ENCODE measurements around the gene MED25. TPM values are rescaled to one million over a fixed set of nuclear protein-coding genes. Genes with fewer than 3 reads are reported as not detected.

The MED25 gene
- total and polyA plus RNA-seq, 4 experiments from 2014 or later, result 10.7 to 48.8 (median 32.4) TPM

DNA sequence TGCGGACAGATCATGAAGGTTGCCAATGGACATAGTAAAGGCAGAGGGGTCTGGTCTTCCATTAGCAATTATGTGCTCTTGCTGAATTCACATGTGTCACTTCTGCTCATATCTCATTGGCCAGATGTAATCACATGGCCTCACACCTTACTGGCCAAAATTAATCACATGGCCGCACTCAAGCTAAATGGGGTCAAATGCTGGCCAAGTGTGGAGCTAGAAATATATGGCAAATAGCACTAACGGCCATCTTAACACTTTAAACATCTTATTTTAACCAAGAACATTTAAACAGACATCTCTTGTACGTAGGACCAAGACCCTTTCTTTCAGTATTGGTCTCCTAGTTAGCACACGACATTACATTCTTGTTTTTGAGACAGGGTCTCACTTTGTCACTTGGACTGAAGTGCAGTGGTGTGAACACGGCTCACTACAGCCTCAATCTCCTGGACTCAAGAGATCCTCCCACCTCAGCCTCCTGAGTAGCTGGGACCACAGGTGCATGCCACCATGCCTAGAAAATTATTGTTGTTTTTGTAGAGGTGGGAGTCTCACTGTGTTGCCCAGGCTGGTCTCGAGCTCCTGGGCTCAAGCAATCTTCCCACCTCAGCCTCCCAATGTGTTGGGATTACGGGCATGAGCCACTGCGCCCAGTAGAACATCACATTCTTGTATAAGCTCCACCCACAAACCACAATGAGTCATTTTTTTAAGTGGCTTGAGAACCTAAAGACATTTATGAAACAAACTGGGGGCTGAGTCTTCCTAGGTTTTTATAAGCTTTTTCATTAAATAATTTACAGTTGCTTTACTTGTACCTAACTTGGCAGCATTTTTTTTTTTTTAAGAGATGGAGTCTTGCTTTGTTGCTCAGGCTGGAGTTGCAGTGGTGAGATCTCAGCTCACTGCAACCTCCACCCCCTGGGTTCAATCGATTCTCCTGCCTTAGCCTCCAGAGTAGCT is 29.9 kb downstream of the MED25 start:
- Histone ChIP-seq H3K9me3 (ENCODE audit: control insufficient read depth in 1 of 2, low read length in 2 of 2) (no peaks in the 10 kb centered on the region), H3K36me3 (ENCODE audit: insufficient read depth, low read length) (no peaks in the 10 kb centered on the region), H3K4me3 (ENCODE audit: low read length in 2 of 2) (no peak overlapping the region), H3K27me3 (ENCODE audit: insufficient read depth, low read length) (no peaks in the 10 kb centered on the region), H3K27ac (ENCODE audit: low read depth, low read length) (no peak overlapping the region), H3K4me1 (ENCODE audit: insufficient read depth, low read length) (peaks cover 33% of the 10 kb centered on the region)
- Mint-ChIP-seq H3K9me3 (peaks cover 0 to 5% (median 0%) of the 10 kb centered on the region in 8 donors), H3K4me3 (peak overlapping the region in 7 of 8 donors; percentile 5 to 51 (median 9)), H3K4me1 (peaks cover 27 to 42% (median 33%) of the 10 kb centered on the region in 4 donors), H3K27me3 (no peaks in the 10 kb centered on the region), H3K36me3 (peaks cover 0 to 13% of the 10 kb centered on the region in 2 donors), H3K27ac (peak overlapping the region in 5 of 7 donors; percentile 6 to 75 (median 30))
- ChIA-PET POLR2A (ENCODE audit: partially characterized antibody) (interaction anchor here (1.2 to 12.2 kb wide), 6 partner anchors 13 to 183 kb away, joined by 4 to 173 read pairs (median 8); partner anchors contain the start of genes AKT1S1, BCL2L12, IRF3 and MED25), CTCF (ENCODE audit: partially characterized antibody) (interaction anchor here (0.6 to 1.5 kb wide), 3 partner anchors 29 to 968 kb away, joined by 3 to 5 read pairs (median 3); no protein-coding TSS in a partner anchor)
- intact Hi-C loops (cut with micrococcal nuclease), result no loop called here
- DNase-seq, result peak in 3 of 5 donors; percentile 28 to 50 (median 31)

DNA sequence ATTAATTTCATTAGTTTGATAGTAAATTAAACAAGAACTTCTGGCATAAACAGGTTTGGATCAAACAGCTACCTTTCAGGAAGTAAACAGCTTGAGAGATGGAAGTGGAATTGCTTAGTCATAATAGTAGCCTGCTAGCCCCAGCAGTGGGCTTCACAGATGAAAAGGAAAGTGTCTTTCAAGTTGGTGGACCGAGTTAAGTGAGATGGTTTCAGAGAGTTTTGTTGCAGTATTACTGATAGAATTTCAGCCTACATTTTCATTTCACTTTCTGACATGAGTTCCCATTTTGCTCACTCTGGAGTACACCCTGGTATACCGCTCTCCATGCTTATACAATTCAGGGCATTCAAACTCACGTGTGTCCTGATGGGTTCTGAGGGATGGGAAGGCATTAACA is 30.8 kb downstream of the MED25 start:
- Histone ChIP-seq H3K36me3 (ENCODE audit: insufficient read depth, low read length) (no peaks in the 10 kb centered on the region), H3K4me3 (ENCODE audit: low read length in 2 of 2) (no peak overlapping the region), H3K27ac (ENCODE audit: low read depth, low read length) (no peak overlapping the region), H3K27me3 (ENCODE audit: insufficient read depth, low read length) (no peaks in the 10 kb centered on the region), H3K4me1 (ENCODE audit: insufficient read depth, low read length) (peaks cover 42% of the 10 kb centered on the region), H3K9me3 (ENCODE audit: control insufficient read depth in 1 of 2, low read length in 2 of 2) (no peaks in the 10 kb centered on the region)
- H3K27ac Mint-ChIP-seq, result peak overlapping the region in 4 of 7 donors; percentile 17 to 88 (median 52)
- peaks cover 0 to 13% of the 10 kb centered on the region in 2 donors for H3K36me3 Mint-ChIP-seq
- CTCF ChIA-PET (ENCODE audit: partially characterized antibody), result interaction anchor here (0.6 kb wide), 1 partner anchor 969 kb away, joined by 3 read pairs; no protein-coding TSS in a partner anchor
- no peaks in the 10 kb centered on the region for H3K27me3 Mint-ChIP-seq
- H3K4me3 Mint-ChIP-seq, result peak overlapping the region; percentile 22 to 73 (median 62)
- POLR2A ChIA-PET (ENCODE audit: partially characterized antibody), result interaction anchor here (1.2 to 12.2 kb wide), 5 partner anchors 18 to 184 kb away, joined by 5 to 173 read pairs (median 11); partner anchors contain the start of genes AKT1S1, BCL2L12, IRF3 and MED25
- peaks cover 0 to 5% (median 0%) of the 10 kb centered on the region in 8 donors for H3K9me3 Mint-ChIP-seq
- peaks cover 29 to 48% (median 38%) of the 10 kb centered on the region in 4 donors for H3K4me1 Mint-ChIP-seq
- no peak for DNase-seq
- intact Hi-C loops (cut with micrococcal nuclease), result no loop called here

DNA sequence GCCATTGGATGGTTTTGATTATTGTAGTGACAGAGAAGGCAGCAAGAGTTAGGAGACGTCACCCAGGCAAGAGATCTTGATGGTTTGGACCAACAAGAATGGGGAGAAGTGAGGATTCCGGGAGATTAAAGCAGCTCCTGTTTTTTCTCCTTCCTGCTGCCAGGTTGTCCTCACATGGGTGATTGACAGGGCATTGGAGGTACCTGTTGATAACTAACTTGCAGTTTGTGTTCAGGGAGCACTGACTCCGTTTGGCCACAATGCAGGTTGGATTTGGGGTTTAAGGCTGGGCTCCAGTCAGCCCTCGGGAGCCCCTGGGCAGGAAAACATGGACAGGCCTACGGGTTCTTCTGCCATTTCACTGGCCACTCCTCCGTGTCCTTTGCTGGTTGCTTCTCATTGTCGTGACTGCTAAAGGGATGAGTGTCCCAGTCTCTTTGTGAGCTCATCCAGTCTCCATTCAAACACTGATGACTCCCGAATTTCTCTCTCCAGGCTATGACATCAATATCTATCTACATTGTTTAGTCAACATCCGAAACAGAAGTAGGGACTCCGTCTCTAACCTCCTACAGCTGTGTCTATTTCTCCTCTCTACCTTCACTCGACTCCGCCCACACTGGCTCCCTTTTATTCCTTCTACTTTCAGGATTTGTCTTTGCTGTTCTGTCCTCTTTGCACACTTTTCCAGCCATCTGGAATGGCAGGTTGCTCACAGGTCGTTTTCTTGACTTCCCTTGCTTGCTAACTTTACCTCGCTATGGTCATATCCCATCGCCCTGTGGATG is 31.5 kb downstream of the MED25 start:
- Mint-ChIP-seq H3K4me1 (peaks cover 29 to 49% (median 38%) of the 10 kb centered on the region in 4 donors), H3K27me3 (no peaks in the 10 kb centered on the region), H3K36me3 (peaks cover 0 to 13% of the 10 kb centered on the region in 2 donors), H3K9me3 (peaks cover 0 to 5% (median 0%) of the 10 kb centered on the region in 8 donors), H3K27ac (peak overlapping the region in 6 of 7 donors; percentile 92 to 98 (median 98)), H3K4me3 (peak overlapping the region; percentile 90 to 97 (median 93))
- H3K4me3 ChIP-seq (ENCODE audit: low read length in 2 of 2), result no peak overlapping the region
- no peak for DNase-seq
- ChIA-PET POLR2A (ENCODE audit: partially characterized antibody) (interaction anchor here (0.9 to 12.2 kb wide), 19 partner anchors 10 to 1204 kb away, joined by 3 to 173 read pairs (median 6); partner anchors contain the start of genes AKT1S1, AP2A1, ATF5 and CA11), CTCF (ENCODE audit: partially characterized antibody) (interaction anchor here (1.2 kb wide), 1 partner anchor 41 kb away, joined by 4 read pairs; no protein-coding TSS in a partner anchor)
- H3K36me3 ChIP-seq (ENCODE audit: insufficient read depth, low read length), result no peaks in the 10 kb centered on the region
- H3K4me1 ChIP-seq (ENCODE audit: insufficient read depth, low read length), result peaks cover 42% of the 10 kb centered on the region
- no peaks in the 10 kb centered on the region for H3K27me3 ChIP-seq (ENCODE audit: insufficient read depth, low read length)
- intact Hi-C loops (cut with micrococcal nuclease), result loop anchor here (1.0 to 2.0 kb wide), 5 partner anchors 18 to 79 kb away; partner anchors contain the start of genes AKT1S1, ATF5, FUZ and MED25
- H3K27ac ChIP-seq (ENCODE audit: low read depth, low read length), result peak overlapping the region; percentile 98
- no peaks in the 10 kb centered on the region for H3K9me3 ChIP-seq (ENCODE audit: control insufficient read depth in 1 of 2, low read length in 2 of 2)

DNA sequence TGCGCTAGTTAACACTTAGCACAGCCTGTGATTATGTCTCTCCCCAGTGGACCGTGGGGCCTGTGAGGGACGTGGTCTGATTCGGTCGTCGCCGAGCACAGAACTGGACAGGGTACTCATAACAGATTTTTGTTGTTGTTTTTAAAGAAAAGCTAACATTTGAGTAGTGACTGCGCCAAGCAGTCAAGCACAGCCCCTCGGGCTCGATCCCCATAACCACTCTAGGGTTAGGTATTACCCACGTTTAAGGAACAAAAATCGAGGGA is 32.1 kb downstream of the MED25 start:
- Histone ChIP-seq H3K36me3 (ENCODE audit: insufficient read depth, low read length) (no peaks in the 10 kb centered on the region), H3K4me1 (ENCODE audit: insufficient read depth, low read length) (peaks cover 42% of the 10 kb centered on the region), H3K27me3 (ENCODE audit: insufficient read depth, low read length) (no peaks in the 10 kb centered on the region), H3K4me3 (ENCODE audit: low read length in 2 of 2) (peak overlapping the region in 1 of 2 donors; percentile 88), H3K9me3 (ENCODE audit: control insufficient read depth in 1 of 2, low read length in 2 of 2) (no peaks in the 10 kb centered on the region), H3K27ac (ENCODE audit: low read depth, low read length) (peak overlapping the region; percentile 98)
- POLR2A ChIA-PET (ENCODE audit: partially characterized antibody), result interaction anchor here (0.7 to 12.2 kb wide), 25 partner anchors 9 to 1487 kb away, joined by 3 to 173 read pairs (median 5); partner anchors contain the start of genes AKT1S1, AP2A1, ATF5 and CA11
- Mint-ChIP-seq H3K27me3 (no peaks in the 10 kb centered on the region), H3K36me3 (peaks cover 0 to 13% of the 10 kb centered on the region in 2 donors), H3K27ac (peak overlapping the region; percentile 92 to 98 (median 97)), H3K4me1 (peaks cover 29 to 49% (median 38%) of the 10 kb centered on the region in 4 donors), H3K4me3 (peak overlapping the region; percentile 90 to 97 (median 93)), H3K9me3 (peaks cover 0 to 5% (median 0%) of the 10 kb centered on the region in 8 donors)
- CTCF ChIA-PET (ENCODE audit: partially characterized antibody), result interaction anchor here (1.0 to 1.2 kb wide), 3 partner anchors 18 to 40 kb away, joined by 3 to 4 read pairs (median 3); partner anchors contain the start of gene PNKP
- intact Hi-C loops (cut with micrococcal nuclease), result loop anchor here (1.0 to 2.0 kb wide), 5 partner anchors 17 to 79 kb away; partner anchors contain the start of genes AKT1S1, ATF5, FUZ and MED25
- DNase-seq, result no peak

DNA sequence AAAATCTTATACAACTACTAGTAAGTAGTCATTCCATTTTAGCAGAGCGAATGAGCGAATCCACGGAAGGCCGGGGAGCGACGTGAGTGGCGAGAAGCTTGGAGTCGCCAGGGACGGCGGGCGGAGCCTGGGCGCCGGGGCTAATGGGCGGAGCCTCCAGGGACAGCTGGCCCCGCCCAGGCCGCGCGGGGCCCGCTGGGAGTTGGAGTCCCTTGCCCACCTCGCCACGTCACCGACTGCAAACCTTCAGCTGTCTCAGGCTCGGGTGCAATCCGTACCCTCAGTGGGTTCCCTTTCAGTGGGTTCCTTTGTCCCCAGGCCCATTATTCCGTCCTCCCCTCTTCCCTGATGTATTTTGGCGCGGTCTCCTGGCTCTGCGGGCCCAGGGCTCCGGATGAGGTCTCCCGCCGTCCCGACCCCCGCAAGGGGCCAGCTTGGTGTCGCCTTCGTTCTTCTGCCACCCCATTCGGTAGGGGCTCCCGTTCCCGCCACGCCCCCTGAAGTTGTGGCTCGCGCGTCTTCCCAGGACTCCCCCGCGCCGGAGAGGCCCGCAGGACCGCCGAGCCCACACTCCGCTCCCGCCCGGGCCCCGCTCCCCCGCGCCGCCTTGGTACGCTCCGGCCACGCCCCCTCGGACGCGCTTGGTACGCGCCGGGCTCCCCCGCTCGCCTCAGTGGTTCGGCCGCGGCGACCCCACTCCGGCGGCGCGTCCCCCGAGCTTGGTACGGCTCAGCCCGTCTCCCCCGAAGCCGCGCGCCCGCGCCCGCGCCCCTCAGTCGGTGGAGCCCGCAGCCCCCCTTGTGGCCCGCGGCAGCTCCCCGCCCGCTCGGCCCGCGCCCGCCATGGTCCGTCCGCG is 32.6 kb downstream of the MED25 start, which contains the start of gene PTOV1:
TSS of gene PTOV1 (plus strand) at position 673 of the 856 bp plus-strand sequence.
- Mint-ChIP-seq H3K27me3 (no peaks in the 10 kb centered on the region), H3K27ac (peak within 1 kb of the TSS; percentile 92 to 98 (median 97)), H3K36me3 (peaks cover 0 to 17% of the 10 kb centered on the region in 2 donors), H3K9me3 (peaks cover 0 to 5% (median 0%) of the 10 kb centered on the region in 8 donors), H3K4me1 (peaks cover 29 to 49% (median 39%) of the 10 kb centered on the region in 4 donors), H3K4me3 (peak within 1 kb of the TSS; percentile 90 to 97 (median 93))
- Histone ChIP-seq H3K36me3 (ENCODE audit: insufficient read depth, low read length) (no peaks in the 10 kb centered on the region), H3K4me3 (ENCODE audit: low read length in 2 of 2) (peak within 1 kb of the TSS; percentile 54 to 88), H3K9me3 (ENCODE audit: control insufficient read depth in 1 of 2, low read length in 2 of 2) (no peaks in the 10 kb centered on the region), H3K27me3 (ENCODE audit: insufficient read depth, low read length) (no peaks in the 10 kb centered on the region), H3K27ac (ENCODE audit: low read depth, low read length) (peak within 1 kb of the TSS; percentile 98), H3K4me1 (ENCODE audit: insufficient read depth, low read length) (peaks cover 42% of the 10 kb centered on the region)
- CTCF ChIA-PET (ENCODE audit: partially characterized antibody), result interaction anchor here (1.0 to 1.2 kb wide), 3 partner anchors 17 to 40 kb away, joined by 3 to 4 read pairs (median 3); partner anchors contain the start of gene PNKP
- POLR2A ChIA-PET (ENCODE audit: partially characterized antibody), result interaction anchor here (0.6 to 12.2 kb wide), 29 partner anchors 8 to 1487 kb away, joined by 3 to 173 read pairs (median 4); partner anchors contain the start of genes AKT1S1, AP2A1, ATF5 and CA11
- intact Hi-C loops (cut with micrococcal nuclease), result loop anchor here (1.0 to 2.0 kb wide), 6 partner anchors 17 to 78 kb away; partner anchors contain the start of genes AKT1S1, ATF5, FUZ and MED25
- peak; percentile 84 to 90 (median 87) for DNase-seq

All from CD4-positive, alpha-beta memory T cell (primary cell).